NCI-H2171 treated with DMSO at 0.1 percent for 48 hours (cell line): ENCODE data around the gene ABLIM1.

Source experiments
- DNase-seq: peaks from one replicate; lab custom pipeline; 2025; lab: John Stamatoyannopoulos, UW

ABLIM1 gene

GRCh38 chr10:114679552-114679951 is 21.5 kb upstream of the ABLIM1 start:
- no peak for DNase-seq

- DNase-seq: no peak
Measured at GRCh38 chr10:114678820-114679219, 20.7 kb upstream of the ABLIM1 start.

- no peak for DNase-seq
Measured at GRCh38 chr10:114678336-114678735, 20.3 kb upstream of the ABLIM1 start.

GRCh38 chr10:114674346-114674745 is 16.3 kb upstream of the ABLIM1 start:
- no peak for DNase-seq

GRCh38 chr10:114669648-114670047 is 11.6 kb upstream of the ABLIM1 start:
- no peak for DNase-seq

- DNase-seq: no peak
Measured at GRCh38 chr10:114668375-114669080, 10.5 kb upstream of the ABLIM1 start.

GRCh38 chr10:114665873-114666272 is 7.8 kb upstream of the ABLIM1 start:
- no peak for DNase-seq

- no peak for DNase-seq
Measured at GRCh38 chr10:114665406-114665805, 7.3 kb upstream of the ABLIM1 start.

- DNase-seq: no peak
Measured at GRCh38 chr10:114664127-114664526, 6.1 kb upstream of the ABLIM1 start.

GRCh38 chr10:114663626-114664025 is 5.6 kb upstream of the ABLIM1 start:
- no peak for DNase-seq

- no peak for DNase-seq
Measured at GRCh38 chr10:114662646-114663217, 4.7 kb upstream of the ABLIM1 start.

GRCh38 chr10:114661212-114661880 is 3.3 kb upstream of the ABLIM1 start:
- DNase-seq: no peak

GRCh38 chr10:114655671-114656070 is 2.4 kb downstream of the ABLIM1 start:
- no peak for DNase-seq

GRCh38 chr10:114654822-114655575 is 3.1 kb downstream of the ABLIM1 start:
- no peak for DNase-seq

GRCh38 chr10:114653926-114654325 is 4.1 kb downstream of the ABLIM1 start:
- DNase-seq: no peak

- no peak for DNase-seq
Measured at GRCh38 chr10:114652402-114653368, 5.4 kb downstream of the ABLIM1 start.

GRCh38 chr10:114650831-114651230 is 7.2 kb downstream of the ABLIM1 start:
- DNase-seq: no peak

GRCh38 chr10:114650266-114650665 is 7.8 kb downstream of the ABLIM1 start:
- no peak for DNase-seq

GRCh38 chr10:114649217-114649903 is 8.7 kb downstream of the ABLIM1 start:
- no peak for DNase-seq

GRCh38 chr10:114648368-114648767 is 9.7 kb downstream of the ABLIM1 start:
- DNase-seq: no peak
